Transverse colon (tissue), 4 donors: ENCODE measurements around the gene INPP4B. TPM values are rescaled to one million over a fixed set of nuclear protein-coding genes. Genes with fewer than 3 reads are reported as not detected.
A peak's percentile ranks its signal among the peaks of the same experiment; 100 is the strongest.

Source experiments
- DNase-seq: peaks from one replicate; pipeline ENCODE4 v3.0.0-alpha.2; 2019
- H3K27ac ChIP-seq, 4 donors: fragments of 200-600 bp; sonication (generic); 2 replicates each; pipeline ENCODE4 v1.5.1; 2016 to 2018; ENCODE audit warnings: inconsistent platforms in 4 of 4
- H3K27me3 ChIP-seq: fragments of 200-600 bp; sonication (generic); 2 replicates; pipeline ENCODE4 v1.5.1; 2017; ENCODE audit warnings: inconsistent platforms
- H3K36me3 ChIP-seq, 4 donors: fragments of 200-600 bp; sonication (generic); 2 replicates each; pipeline ENCODE4 v1.5.1; 2017 to 2019; ENCODE audit warnings: inconsistent platforms in 4 of 4
- H3K4me1 ChIP-seq, 4 donors: fragments of 200-600 bp; sonication (generic); 2 replicates each; pipeline ENCODE4 v1.5.1; 2017 to 2020; ENCODE audit warnings: inconsistent platforms in 4 of 4
- H3K4me3 ChIP-seq, 4 donors: fragments of 200-600 bp; sonication (generic); 1 replicate in 1 of 4; 2 replicates in 3 of 4; pipeline versions ENCODE4 v1.5.1 to v1.6.1; 2017 to 2019; ENCODE audit warnings: inconsistent platforms in 4 of 4
- H3K9me3 ChIP-seq, 2 donors: fragments of 200-600 bp; sonication (generic); 2 replicates each; pipeline ENCODE4 v1.5.1; 2017 to 2019; ENCODE audit warnings: inconsistent platforms in 2 of 2
- EP300 ChIP-seq: sonication (generic); formaldehyde crosslinking; IDR thresholded peaks from one replicate; pipeline ENCODE4 v1.6.1; 2017; ENCODE audit warnings: antibody characterized with exemption, low read depth
- POLR2A ChIP-seq: fragments of 450-650 bp; IDR thresholded peaks from one replicate; pipeline ENCODE4 v1.6.1; 2016; ENCODE audit warnings: antibody characterized with exemption, mild to moderate bottlenecking, moderate library complexity
- POLR2AphosphoS5 ChIP-seq, 3 donors: sonication (generic); formaldehyde crosslinking; IDR thresholded peaks; one replicate each; pipeline ENCODE4 v1.6.1; 2016; ENCODE audit warnings: antibody characterized with exemption in 3 of 3
- WGBS, 2 donors: methylation state at CpG; one replicate each; pipeline ENCODE4 v1.1.5; 2018; ENCODE audit warnings: low coverage in 1 of 2; 5-methylcytosine and 5-hydroxymethylcytosine counted together
- in situ Hi-C, 4 donors: fragments of 200-750 bp; cut with MboI; loops; one replicate each; pipeline versions ENCODE4 v1.15.0 to v1.15.1; 2017; ENCODE audit warnings: low sequenced_read_pairs in 3 of 4, low pct_ligation_motif_present in 1 of 4, low pct_unique_long_range_greater_than_20kb in 1 of 4
- intact Hi-C: fragments of 100-400 bp; cut with DNase I; formaldehyde crosslinking; loops from one replicate; pipeline ENCODE4 v1.15.1; 2023; ENCODE audit warnings: low total_unique reads
- total RNA-seq, 4 donors: library from RNA; depleted of rRNA; stranded (reverse); fragments of >200 nt; gene quantifications; one replicate each; pipeline ENCODE4 v1.1.0, GENCODE V29; 2016
- TF ChIP-seq, protein P1 (sequence below), 5 experiments: fragments of 200-600 bp in 3 of 5; fragments of 450-650 bp in 2 of 5; sonication (generic) in 3 of 5; IDR thresholded peaks; 1 replicate in 2 of 5; 2 replicates in 3 of 5; pipeline ENCODE4 v1.5.1; 2016 to 2017; ENCODE audit warnings: antibody characterized with exemption in 5 of 5, inconsistent platforms in 3 of 5, mild to moderate bottlenecking in 2 of 5, moderate library complexity in 1 of 5

Gene INPP4B
- total RNA-seq, 4 donors from 2014 or later: 18.3 to 33.8 (median 31.4) TPM

DNA sequence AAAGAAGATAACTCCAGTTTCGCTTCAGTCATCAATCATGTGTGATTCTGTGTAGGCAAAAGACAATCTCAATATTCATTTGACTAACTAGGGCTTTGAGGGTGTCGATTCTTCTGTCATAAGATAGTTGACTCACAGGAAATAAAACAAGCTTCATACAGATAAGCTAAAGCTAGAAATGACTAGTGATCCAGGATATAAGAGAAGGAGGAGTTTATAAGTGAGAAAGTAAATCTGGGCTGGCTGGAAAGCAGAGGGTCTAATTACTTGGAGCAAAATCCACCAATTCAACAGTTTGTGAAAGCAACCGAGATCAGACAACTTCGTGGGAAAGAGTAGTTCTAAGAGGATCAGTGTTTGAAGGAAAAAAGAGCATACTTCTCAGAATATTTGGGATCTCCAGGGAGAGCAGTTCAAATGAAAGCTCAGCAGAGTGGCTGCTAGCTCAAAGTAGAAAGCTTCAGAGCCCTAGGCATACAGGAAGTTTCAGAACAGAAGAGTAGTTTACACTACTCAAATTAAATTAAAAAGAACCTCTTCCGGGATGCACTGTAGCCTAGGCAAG is 429.3 kb downstream of the INPP4B start:
- TF ChIP-seq EP300 (no peak), POLR2A (no peak), POLR2AphosphoS5 (IDR thresholded peaks at IDR 0.05) (no peak)
- TF ChIP-seq, protein P1, sequence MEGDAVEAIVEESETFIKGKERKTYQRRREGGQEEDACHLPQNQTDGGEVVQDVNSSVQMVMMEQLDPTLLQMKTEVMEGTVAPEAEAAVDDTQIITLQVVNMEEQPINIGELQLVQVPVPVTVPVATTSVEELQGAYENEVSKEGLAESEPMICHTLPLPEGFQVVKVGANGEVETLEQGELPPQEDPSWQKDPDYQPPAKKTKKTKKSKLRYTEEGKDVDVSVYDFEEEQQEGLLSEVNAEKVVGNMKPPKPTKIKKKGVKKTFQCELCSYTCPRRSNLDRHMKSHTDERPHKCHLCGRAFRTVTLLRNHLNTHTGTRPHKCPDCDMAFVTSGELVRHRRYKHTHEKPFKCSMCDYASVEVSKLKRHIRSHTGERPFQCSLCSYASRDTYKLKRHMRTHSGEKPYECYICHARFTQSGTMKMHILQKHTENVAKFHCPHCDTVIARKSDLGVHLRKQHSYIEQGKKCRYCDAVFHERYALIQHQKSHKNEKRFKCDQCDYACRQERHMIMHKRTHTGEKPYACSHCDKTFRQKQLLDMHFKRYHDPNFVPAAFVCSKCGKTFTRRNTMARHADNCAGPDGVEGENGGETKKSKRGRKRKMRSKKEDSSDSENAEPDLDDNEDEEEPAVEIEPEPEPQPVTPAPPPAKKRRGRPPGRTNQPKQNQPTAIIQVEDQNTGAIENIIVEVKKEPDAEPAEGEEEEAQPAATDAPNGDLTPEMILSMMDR (IDR thresholded peaks at IDR 0.05): no peak
- H3K4me3 ChIP-seq: no peak overlapping the region
- in situ Hi-C loops: no loop called here
- H3K27me3 ChIP-seq: no peaks in the 10 kb centered on the region
- WGBS, 2 donors: 61 to 69% methylated on average over 3 to 5 of the region's 5 CpGs
- H3K4me1 ChIP-seq: no peaks in the 10 kb centered on the region
- no peaks in the 10 kb centered on the region for H3K9me3 ChIP-seq
- H3K36me3 ChIP-seq: no peaks in the 10 kb centered on the region
- no peak for DNase-seq
- peak overlapping the region in 1 of 4 donors; percentile 35 for H3K27ac ChIP-seq
- intact Hi-C loops: no loop called here

DNA sequence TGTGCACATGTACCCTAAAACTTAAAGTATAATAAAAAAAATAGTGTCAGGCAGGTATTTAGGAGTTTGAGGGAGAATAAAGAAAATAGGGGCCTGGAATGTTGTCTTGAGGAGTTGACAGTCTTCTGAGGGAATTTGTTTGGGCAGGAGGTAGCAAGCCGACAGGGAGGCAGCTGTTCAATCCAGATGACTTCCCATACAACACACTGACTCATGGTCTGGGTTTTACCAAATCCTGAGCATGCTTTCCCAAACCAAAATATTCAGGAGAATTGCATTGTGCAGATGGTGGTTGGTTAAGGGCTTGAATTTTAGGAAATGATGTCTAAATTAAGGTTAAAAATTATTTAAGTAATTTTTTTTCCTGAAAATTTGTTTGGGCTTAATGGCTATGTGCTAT is 430.0 kb downstream of the INPP4B start:
- 77% methylated on average over 1 of the region's 1 CpG; no CpG with 5 or more reads in 1 of the 2 donors for WGBS, 2 donors
- TF ChIP-seq POLR2AphosphoS5 (IDR thresholded peaks at IDR 0.05): no peak
- no peak for TF ChIP-seq EP300
- no peak for TF ChIP-seq POLR2A
- TF ChIP-seq, protein P1 (IDR thresholded peaks at IDR 0.05): no peak
- in situ Hi-C loops: no loop called here
- DNase-seq: no peak
- no peaks in the 10 kb centered on the region for H3K4me1 ChIP-seq
- no peaks in the 10 kb centered on the region for H3K9me3 ChIP-seq
- intact Hi-C loops: no loop called here
- H3K27ac ChIP-seq: no peak overlapping the region
- H3K36me3 ChIP-seq: no peaks in the 10 kb centered on the region
- no peak overlapping the region for H3K4me3 ChIP-seq
- no peaks in the 10 kb centered on the region for H3K27me3 ChIP-seq

DNA sequence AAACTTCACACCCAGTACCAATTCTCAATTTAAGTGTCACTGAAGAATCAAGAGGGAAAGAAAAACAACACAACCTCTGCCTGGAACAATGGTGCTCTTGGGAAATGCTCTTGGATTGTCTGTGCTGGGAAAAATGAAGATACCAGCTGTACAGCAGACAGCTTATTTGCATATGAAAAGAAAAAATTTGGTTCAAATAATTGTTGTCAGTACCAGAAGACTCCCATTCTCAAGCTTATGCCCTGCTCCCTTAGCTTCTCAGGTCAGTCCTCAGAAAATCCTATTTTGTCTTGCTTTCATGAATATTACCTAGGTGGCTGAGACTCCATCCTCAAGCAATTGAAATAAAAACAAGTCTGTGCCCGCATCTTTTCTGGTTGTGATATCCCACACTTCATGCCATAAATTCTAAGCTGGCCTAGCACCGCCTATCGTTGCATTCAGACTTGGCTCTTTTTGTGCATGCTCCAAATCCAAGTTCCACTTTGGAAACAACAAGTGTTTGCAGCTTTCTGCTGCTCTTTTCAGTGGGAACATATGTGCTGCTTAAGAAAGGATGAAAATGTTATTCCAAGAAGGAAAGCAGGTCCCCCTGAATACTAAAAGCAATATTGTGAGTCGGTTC is 431.6 kb downstream of the INPP4B start:
- TF ChIP-seq POLR2AphosphoS5 (IDR thresholded peaks at IDR 0.05) (no peak), EP300 (no peak), POLR2A (no peak)
- TF ChIP-seq, protein P1 (IDR thresholded peaks at IDR 0.05): no peak
- H3K4me3 ChIP-seq: no peak overlapping the region
- WGBS, 2 donors: 83 to 88% methylated on average over 1 to 4 of the region's 4 CpGs
- H3K36me3 ChIP-seq: no peaks in the 10 kb centered on the region
- in situ Hi-C loops: no loop called here
- H3K4me1 ChIP-seq: no peaks in the 10 kb centered on the region
- intact Hi-C loops: no loop called here
- H3K27ac ChIP-seq: no peak overlapping the region
- no peak for DNase-seq
- H3K9me3 ChIP-seq: no peaks in the 10 kb centered on the region
- no peaks in the 10 kb centered on the region for H3K27me3 ChIP-seq

DNA sequence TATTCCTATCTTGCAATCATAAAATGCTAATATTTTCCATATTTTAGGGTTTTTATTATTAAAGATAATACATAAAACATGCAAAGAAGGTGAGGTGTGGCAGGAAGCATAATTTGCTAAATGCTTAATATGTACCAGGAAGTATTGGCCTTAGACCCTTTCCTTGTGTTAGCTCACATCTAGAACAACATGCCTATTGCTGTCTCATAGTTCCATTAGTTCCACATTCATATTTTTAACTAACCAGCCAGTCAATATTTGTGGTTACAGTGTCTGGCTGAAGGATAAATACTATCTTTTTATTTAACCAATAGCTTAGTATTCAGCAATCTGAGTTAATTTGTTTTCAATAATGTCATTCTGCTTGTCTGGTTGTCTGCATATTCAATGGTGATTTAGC is 432.6 kb downstream of the INPP4B start:
- Histone ChIP-seq H3K36me3 (no peaks in the 10 kb centered on the region), H3K27me3 (no peaks in the 10 kb centered on the region), H3K4me1 (no peaks in the 10 kb centered on the region), H3K27ac (no peak overlapping the region), H3K4me3 (no peak overlapping the region), H3K9me3 (no peaks in the 10 kb centered on the region)
- no peak for DNase-seq
- intact Hi-C loops: no loop called here
- no peak for TF ChIP-seq EP300
- no peak for TF ChIP-seq POLR2A
- TF ChIP-seq, protein P1 (IDR thresholded peaks at IDR 0.05): no peak
- in situ Hi-C loops: no loop called here
